Stimulated activated CD4-positive, alpha-beta T cell treated with anti-CD3 and anti-CD28 coated beads, Interleukin-4, amount 100 ng/mL, for 1 hour (primary cell): ENCODE results near the gene THBS3.
"Not testable (repeated sequence)": the region's sequence is repeated elsewhere in the genome, so short reads cannot be mapped to it uniquely, and the experiment has no call there.

ENCODE experiments used
- DNase-seq: peaks from one replicate; pipeline ENCODE4 v3.0.0-alpha.2; 2020

Gene THBS3

DNA sequence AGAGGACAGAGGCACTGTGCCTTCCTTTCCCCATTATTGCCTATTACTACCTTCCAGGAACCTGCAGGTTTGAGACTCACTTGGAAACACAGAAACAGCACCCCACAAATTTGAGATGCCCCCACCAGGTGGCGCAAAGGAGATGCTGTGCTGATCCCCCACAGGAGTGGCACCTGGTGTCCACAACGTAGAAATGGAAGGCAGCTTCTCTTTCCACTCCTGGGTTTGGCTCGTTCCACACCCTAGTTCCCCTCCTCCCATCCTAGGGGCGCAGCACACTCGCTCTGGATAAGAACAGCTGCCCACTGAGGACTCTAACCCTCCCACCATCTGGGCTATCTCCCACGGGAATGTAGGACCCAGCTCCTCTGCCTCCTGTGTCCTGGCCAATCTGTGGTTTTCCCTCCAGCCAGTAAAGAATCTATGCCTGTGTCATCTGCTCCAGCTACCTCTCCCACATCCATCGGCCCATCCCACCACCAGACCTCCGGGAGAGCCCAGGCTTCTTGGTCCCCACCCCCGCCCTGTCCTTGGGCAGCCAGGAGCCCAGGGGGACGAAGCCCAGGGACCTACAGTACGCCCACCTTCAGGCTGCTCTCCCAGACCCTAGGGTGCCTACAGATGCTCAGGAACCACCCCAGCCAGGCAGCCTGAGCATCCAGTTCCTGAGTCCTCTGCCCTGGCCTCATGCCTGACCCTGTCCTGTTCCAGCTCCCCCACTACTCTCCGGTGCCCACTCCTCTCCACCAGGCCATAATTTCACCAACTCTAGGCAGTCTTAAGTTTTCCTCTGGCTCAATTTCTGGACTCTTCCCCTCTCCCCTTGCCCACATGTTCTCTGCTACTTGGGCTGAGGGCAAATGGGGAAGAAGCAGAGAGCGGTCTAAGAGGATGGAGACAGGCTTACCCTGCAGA is 549 bp downstream of the THBS3 start:
- peak; percentile 92 for DNase-seq

GRCh38 chr1:155205969-155206593 is 1.6 kb downstream of the THBS3 start:
- no peak for DNase-seq

GRCh38 chr1:155205035-155205434 is 2.7 kb downstream of the THBS3 start:
- DNase-seq: no peak

GRCh38 chr1:155202731-155203515 is 4.8 kb downstream of the THBS3 start:
- DNase-seq: no peak

DNA sequence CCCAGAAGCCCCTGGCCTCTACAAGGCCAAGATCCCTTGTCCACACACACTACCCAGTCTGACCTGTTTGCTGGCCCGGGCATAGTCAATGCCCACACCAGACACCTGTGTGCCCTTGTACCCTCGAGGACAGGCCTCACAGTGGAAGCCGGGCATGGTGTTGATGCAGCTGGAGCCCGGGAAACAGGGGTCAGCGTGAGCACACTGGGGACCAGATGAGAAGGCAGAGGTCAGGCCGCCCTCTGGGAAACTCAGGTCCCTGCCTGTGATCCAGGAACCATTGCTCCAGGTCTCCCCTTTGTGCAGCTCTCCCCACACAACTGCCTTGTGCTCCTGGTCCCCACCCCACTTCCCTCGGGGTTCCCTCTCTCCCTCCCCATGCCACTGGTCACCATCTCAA is 5.5 kb downstream of the THBS3 start:
- no peak for DNase-seq

- no peak for DNase-seq
Observed at GRCh38 chr1:155200920-155201319, 6.8 kb downstream of the THBS3 start.

DNA sequence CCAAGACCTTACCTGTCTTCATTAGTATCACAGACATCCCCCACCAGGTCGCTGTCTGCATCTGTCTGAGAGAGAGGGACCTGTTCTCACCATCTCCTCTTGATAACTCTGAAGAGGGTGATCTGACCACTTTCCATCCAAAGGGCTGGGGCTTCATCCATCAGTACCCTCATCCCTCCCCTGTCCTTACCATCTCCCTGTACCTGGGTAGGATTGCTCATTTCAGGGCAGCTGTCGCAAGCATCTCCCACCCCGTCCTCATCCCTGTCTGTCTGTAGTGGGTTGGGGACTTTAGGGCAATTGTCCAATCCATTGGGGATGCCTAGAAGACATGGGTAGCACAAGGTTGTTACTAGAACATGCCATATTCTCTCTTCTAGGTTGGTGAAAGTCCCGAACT is 7.9 kb downstream of the THBS3 start:
- no peak for DNase-seq

GRCh38 chr1:155198547-155198906 is 9.2 kb downstream of the THBS3 start:
- DNase-seq: no peak

- no peak for DNase-seq
Observed at GRCh38 chr1:155197901-155198546, 9.7 kb downstream of the THBS3 start.

DNA sequence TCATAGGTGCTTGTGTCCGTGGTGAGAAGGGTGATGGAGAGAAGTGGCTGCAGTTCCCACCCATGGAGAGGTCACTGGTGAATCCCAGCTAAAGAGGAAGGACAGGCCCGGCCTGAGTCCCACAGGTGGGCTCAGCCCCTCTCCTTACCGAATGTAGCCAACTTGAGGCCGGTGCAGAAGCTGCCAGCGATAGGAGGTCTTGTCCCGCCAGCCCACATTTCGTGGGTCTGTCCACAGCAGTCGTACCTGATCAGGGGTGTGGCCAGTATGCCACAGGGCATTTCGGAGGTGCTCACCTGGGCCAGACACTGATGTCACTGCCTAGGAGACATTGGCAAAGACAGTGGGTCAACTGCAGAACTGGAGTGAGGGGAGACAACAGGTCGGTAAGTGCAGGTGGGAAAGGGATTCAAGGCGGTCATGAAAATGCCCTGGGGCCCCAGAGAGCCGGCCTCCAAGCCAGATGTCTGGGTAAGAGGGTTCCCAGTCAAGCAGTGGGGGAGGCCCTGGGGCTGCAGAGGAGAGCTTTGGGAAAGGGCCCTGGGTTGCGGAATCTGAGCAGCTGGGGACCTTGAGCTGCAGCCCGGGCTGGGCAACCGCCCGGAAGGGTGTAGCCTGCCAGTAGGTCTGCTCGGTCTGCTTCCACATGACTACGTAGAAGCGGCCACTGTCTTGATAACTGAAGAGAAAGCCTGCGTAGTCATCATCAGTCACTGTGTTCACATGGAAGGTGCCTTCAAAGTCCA is 10.6 kb downstream of the THBS3 start:
- DNase-seq: no peak

DNA sequence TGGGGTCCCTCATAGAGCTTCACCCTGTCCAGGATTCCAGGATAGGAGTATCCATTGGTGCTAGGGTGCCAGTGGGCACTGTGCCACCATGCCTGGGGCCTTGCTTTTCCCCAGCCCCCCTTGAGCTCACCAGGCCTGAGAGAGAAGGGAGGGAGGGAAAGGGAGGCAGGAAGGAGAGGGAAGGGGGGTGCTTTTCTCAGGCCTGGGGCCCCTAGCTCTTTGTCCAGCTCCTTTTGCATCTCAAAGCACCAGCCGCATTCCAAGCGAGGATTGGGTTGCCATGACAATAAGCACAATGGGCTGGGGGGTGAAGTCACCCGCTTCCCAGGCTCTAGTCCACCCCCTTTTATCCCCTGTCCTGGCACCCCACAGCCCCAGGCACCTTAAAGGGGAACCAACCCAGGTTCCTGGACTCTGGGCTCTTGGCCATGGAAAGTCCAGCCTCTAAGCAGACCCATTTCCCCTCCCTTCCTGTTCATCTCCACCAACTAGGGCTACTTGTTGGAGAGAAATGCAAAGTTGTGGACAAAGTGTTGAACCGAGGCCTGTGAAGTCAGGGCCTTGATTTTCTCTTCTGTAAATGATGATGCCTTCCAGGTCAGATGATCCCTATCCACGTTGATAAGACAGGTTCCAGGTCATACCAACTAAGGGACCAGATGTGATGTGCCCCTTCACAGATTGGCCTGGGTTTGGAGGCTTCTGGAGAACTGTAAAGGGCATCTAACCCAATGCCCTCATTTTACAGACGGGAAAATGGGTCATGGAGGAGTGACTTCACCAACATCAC is 11.4 kb downstream of the THBS3 start:
- DNase-seq: no peak

GRCh38 chr1:155195201-155196102 is 12.2 kb downstream of the THBS3 start:
- DNase-seq: no peak

- DNase-seq: not testable (repeated sequence)
Observed at GRCh38 chr1:155193991-155194240, 13.8 kb downstream of the THBS3 start.

DNA sequence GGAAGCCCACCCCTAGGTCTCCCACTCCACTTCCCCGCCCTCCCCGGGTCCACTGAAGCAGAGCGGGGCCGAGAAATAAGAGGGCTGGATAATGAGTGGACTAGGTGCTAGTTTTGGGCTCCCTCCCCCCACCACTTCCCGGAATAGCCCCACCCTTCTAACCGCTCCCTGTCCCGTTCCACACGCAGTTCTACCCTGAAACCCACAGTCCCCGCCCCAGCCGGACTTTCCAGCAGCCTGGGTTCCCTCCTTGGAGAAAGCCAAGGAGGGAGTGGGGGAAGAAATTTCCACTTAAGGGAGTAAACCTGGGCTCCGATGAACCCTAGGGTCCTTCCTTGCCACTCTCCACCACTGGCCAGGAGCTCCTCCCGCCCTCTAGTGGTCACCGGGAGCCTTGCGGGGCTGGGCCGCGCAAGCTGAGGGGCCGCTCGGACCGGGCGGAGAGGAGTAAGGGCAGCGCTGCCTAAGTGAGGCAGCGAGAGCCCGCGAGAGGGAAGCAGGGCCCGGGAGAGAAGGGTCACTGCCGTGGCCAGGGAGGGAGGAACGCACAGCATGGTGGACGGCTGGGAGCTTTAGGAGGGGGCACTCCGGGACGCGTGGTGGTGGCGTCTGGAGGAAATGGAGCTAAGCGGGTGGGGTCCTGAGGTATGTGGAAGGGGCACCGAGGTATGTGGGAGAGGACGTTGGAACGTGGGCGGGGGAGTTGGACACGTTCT is 14.3 kb downstream of the THBS3 start:
- peak; percentile 74 for DNase-seq

- DNase-seq: peak; percentile 35
Observed at GRCh38 chr1:155192346-155193274, 15.1 kb downstream of the THBS3 start.

DNA sequence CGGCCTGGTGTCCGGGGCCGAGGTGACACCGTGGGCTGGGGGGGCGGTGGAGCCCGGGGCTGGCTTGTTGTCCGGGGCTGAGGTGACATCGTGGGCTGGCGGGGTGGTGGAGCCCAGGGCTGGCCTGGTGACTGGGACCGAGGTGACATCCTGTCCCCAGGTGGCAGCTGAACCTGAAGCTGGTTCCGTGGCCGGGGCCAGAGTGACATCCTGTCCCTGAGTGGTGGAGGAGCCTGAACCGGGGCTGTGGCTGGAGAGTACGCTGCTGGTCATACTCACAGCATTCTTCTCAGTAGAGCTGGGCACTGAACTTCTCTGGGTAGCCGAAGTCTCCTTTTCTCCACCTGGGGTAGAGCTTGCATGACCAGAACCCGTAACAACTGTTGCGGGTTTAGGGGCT is 15.8 kb downstream of the THBS3 start:
- no peak for DNase-seq

DNA sequence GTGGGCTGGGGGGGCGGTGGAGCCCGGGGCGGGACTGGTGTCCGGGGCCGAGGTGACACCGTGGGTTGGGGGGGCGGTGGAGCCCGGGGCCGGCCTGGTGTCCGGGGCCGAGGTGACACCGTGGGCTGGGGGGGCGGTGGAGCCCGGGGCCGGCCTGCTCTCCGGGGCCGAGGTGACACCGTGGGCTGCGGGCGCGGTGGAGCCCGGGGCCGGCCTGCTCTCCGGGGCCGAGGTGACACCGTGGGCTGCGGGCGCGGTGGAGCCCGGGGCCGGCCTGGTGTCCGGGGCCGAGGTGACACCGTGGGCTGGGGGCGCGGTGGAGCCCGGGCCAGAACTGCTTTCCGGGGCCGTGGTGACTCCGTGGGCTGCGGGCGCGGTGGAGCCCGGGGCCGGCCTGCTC is 17.8 kb downstream of the THBS3 start:
- not testable (repeated sequence) for DNase-seq

DNA sequence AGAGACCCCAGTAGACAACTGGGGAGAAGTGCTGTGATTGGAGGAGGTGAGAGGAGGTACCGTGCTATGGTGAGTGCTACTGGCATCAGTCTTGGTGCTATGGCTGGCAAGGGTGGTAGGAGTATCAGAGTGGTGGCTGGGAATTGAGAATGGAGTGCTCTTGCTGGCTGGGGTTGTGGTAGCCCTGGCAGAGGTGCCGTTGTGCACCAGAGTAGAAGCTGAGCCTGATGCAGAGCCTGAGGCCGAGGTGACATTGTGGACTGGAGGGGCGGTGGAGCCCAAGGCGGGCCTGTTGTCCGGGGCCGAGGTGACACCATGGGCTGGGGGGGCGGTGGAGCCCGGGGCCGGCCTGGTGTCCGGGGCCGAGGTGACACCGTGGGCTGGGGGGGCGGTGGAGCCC is 19.4 kb downstream of the THBS3 start:
- no peak for DNase-seq

GRCh38 chr1:155187456-155187891 is 20.2 kb downstream of the THBS3 start:
- no peak for DNase-seq
